Smooth muscle cell (in vitro differentiated cells): Measurements from ENCODE around the gene PCED1B. TPM values are rescaled to one million over a fixed set of nuclear protein-coding genes. Genes with fewer than 3 reads are reported as not detected.

ENCODE experiments used
- DNase-seq: peaks from one replicate; lab custom pipeline; 2025; ENCODE audit not compliant: unreplicated experiment; lab: John Stamatoyannopoulos, UW
- H2AFZ ChIP-seq: fragments of 200-600 bp; sonication (generic); 2 replicates; pipeline ENCODE4 v1.6.0; 2016; ENCODE audit warnings: antibody characterized with exemption, low read depth, mild to moderate bottlenecking
- H3F3A ChIP-seq: fragments of 200-600 bp; sonication (generic); 2 replicates; pipeline ENCODE4 v1.6.0; 2017; ENCODE audit warnings: antibody characterized with exemption, low read depth
- H3K27ac ChIP-seq: fragments of 200-600 bp; sonication (generic); 2 replicates; pipeline ENCODE4 v1.5.1; 2016; ENCODE audit warnings: low read depth, mild to moderate bottlenecking
- H3K27me3 ChIP-seq: fragments of 200-600 bp; sonication (generic); 2 replicates; pipeline ENCODE4 v1.6.1; 2016; ENCODE audit warnings: low read depth, mild to moderate bottlenecking
- H3K36me3 ChIP-seq: fragments of 200-600 bp; sonication (generic); 2 replicates; pipeline ENCODE4 v1.5.1; 2016; ENCODE audit warnings: low read depth
- H3K4me1 ChIP-seq: fragments of 200-600 bp; sonication (generic); 2 replicates; pipeline ENCODE4 v1.5.1; 2016; ENCODE audit warnings: low read depth
- H3K4me2 ChIP-seq: fragments of 200-600 bp; sonication (generic); 2 replicates; pipeline ENCODE4 v1.6.0; 2016; ENCODE audit warnings: mild to moderate bottlenecking
- H3K4me3 ChIP-seq: fragments of 200-600 bp; sonication (generic); 2 replicates; pipeline ENCODE4 v1.5.1; 2016; ENCODE audit warnings: mild to moderate bottlenecking
- H3K79me2 ChIP-seq: fragments of 200-600 bp; sonication (generic); 2 replicates; pipeline ENCODE4 v1.6.0; 2016; ENCODE audit warnings: low read depth, mild to moderate bottlenecking
- H3K9ac ChIP-seq: fragments of 200-600 bp; sonication (generic); 2 replicates; pipeline ENCODE4 v1.6.0; 2016; ENCODE audit warnings: low read depth
- H3K9me3 ChIP-seq: fragments of 200-600 bp; sonication (generic); replicated peaks from 2 replicates; pipeline ENCODE4 v1.5.1; 2016; ENCODE audit warnings: low read depth
- H4K20me1 ChIP-seq: fragments of 200-600 bp; sonication (generic); 2 replicates; pipeline ENCODE4 v1.6.0; 2016; ENCODE audit warnings: low read depth
- WGBS: methylation state at CpG from one replicate; pipeline ENCODE4 v1.1.7; 2016; ENCODE audit warnings: low lambda C conversion rate; 5-methylcytosine and 5-hydroxymethylcytosine counted together
- polyA plus RNA-seq: library from polyadenylated mRNA; unstranded; fragments of >200 nt; fragmentation: Nextera tagmentation; extraction: Ambion mirVana; gene quantifications from 2 replicates; pipeline ENCODE4 v1.2.1, GENCODE V29; 2016
- total RNA-seq: library from RNA; depleted of rRNA; stranded (reverse); fragments of >200 nt; gene quantifications from 2 replicates; pipeline ENCODE4 v1.2.3, GENCODE V29; 2014
- TF ChIP-seq, protein P1 (sequence below): fragments of 200-600 bp; sonication (generic); IDR thresholded peaks from 2 replicates; pipeline ENCODE4 v1.5.1; 2017; ENCODE audit warnings: borderline replicate concordance, mild to moderate bottlenecking, antibody characterized with exemption; ENCODE audit not compliant: insufficient read depth, poor library complexity, severe bottlenecking

PCED1B gene
- total and polyA plus RNA-seq, 2 experiments from 2014 or later, result 2.7 to 3.5 TPM

DNA sequence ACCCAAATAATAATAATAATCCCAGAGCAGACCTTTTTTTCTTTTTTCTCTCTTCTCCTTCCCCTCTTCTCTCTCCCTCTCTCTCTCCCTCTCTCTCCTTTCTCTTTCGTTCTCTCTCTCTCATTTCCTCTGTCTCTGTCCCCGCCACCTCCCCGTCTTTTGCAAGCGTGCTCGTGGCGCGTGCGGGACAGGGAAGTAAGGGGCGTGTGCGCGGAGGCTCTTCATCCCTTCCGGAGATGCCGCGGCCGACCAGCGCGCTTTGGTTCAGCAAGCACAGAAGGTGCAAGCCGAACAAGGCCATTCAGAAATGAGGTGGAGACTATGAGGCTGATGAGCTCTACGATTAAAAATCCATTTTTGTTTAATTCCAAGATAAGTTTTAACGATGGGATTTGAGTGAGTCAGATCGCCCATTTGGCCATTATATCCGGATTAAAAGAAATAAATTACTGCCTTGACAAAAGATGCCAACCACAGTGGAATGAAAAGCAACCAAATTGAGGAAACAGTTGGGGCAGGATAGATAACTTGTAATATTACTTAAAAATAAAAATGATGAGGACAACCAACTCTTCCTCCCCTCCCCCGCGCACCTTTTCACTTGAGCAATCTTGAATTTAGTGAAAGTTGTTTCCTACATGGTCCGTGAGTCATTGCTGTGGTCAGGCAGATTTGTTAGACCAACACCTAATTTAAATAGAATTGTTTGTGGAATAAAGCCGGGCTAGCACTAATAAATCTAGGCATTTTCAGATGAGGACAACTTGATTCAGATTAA, 1.5 kb downstream of the PCED1B start:
- H3K27ac ChIP-seq, result peak overlapping the region; percentile 79
- H3F3A ChIP-seq, result peaks cover 19% of the 10 kb centered on the region
- H3K4me2 ChIP-seq, result peak overlapping the region; percentile 83
- peaks cover 14% of the 10 kb centered on the region for H4K20me1 ChIP-seq
- 7% methylated on average over 26 of the region's 26 CpGs for WGBS
- H3K4me3 ChIP-seq, result peak overlapping the region; percentile 80
- H3K27me3 ChIP-seq, result no peaks in the 10 kb centered on the region
- H2AFZ ChIP-seq, result peak overlapping the region; percentile 85
- H3K36me3 ChIP-seq, result no peaks in the 10 kb centered on the region
- peak overlapping the region; percentile 70 for H3K9ac ChIP-seq
- no peaks in the 10 kb centered on the region for H3K9me3 ChIP-seq
- H3K4me1 ChIP-seq, result peaks cover 19% of the 10 kb centered on the region
- TF ChIP-seq, protein P1, sequence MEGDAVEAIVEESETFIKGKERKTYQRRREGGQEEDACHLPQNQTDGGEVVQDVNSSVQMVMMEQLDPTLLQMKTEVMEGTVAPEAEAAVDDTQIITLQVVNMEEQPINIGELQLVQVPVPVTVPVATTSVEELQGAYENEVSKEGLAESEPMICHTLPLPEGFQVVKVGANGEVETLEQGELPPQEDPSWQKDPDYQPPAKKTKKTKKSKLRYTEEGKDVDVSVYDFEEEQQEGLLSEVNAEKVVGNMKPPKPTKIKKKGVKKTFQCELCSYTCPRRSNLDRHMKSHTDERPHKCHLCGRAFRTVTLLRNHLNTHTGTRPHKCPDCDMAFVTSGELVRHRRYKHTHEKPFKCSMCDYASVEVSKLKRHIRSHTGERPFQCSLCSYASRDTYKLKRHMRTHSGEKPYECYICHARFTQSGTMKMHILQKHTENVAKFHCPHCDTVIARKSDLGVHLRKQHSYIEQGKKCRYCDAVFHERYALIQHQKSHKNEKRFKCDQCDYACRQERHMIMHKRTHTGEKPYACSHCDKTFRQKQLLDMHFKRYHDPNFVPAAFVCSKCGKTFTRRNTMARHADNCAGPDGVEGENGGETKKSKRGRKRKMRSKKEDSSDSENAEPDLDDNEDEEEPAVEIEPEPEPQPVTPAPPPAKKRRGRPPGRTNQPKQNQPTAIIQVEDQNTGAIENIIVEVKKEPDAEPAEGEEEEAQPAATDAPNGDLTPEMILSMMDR, result no peak
- H3K79me2 ChIP-seq, result peaks cover 25% of the 10 kb centered on the region
- DNase-seq, result no peak

- Histone ChIP-seq H3F3A (peaks cover 19% of the 10 kb centered on the region), H3K27me3 (no peaks in the 10 kb centered on the region), H3K36me3 (no peaks in the 10 kb centered on the region), H3K9ac (no peak overlapping the region), H3K79me2 (peaks cover 14% of the 10 kb centered on the region), H3K4me2 (peak overlapping the region; percentile 83), H4K20me1 (peaks cover 9% of the 10 kb centered on the region), H2AFZ (no peak overlapping the region), H3K27ac (peak overlapping the region; percentile 79), H3K4me1 (peaks cover 27% of the 10 kb centered on the region), H3K9me3 (no peaks in the 10 kb centered on the region), H3K4me3 (no peak overlapping the region)
- TF ChIP-seq, protein P1, result no peak
- WGBS, result 76% methylated on average over 3 of the region's 3 CpGs
- no peak for DNase-seq
These were observed 2.9 kb downstream of the PCED1B start for GRCh38 chr12:47082283-47082682.

GRCh38 chr12:47082796-47083621, 3.6 kb downstream of the PCED1B start:
- 62% methylated on average over 7 of the region's 7 CpGs for WGBS
- Histone ChIP-seq H3K4me3 (no peak overlapping the region), H4K20me1 (peaks cover 3% of the 10 kb centered on the region), H3K27me3 (no peaks in the 10 kb centered on the region), H3K4me2 (peak overlapping the region; percentile 33), H2AFZ (no peak overlapping the region), H3K9ac (no peak overlapping the region), H3K9me3 (no peaks in the 10 kb centered on the region), H3K36me3 (no peaks in the 10 kb centered on the region), H3F3A (peaks cover 19% of the 10 kb centered on the region), H3K79me2 (peaks cover 6% of the 10 kb centered on the region), H3K4me1 (peaks cover 34% of the 10 kb centered on the region), H3K27ac (peak overlapping the region; percentile 79)
- TF ChIP-seq, protein P1, result no peak
- no peak for DNase-seq
